HepG2 (cell line): ENCODE results near the gene MSI2. TPM values are rescaled to one million over a fixed set of nuclear protein-coding genes. Genes with fewer than 3 reads are reported as not detected.

Experiments
- CBX2 ChIP-seq, 2 experiments: fragments of 200-600 bp in 1 of 2; sonication (generic); formaldehyde crosslinking in 1 of 2; IDR thresholded peaks; 2 replicates each; pipeline versions ENCODE4 v1.7.0 to v1.8.1; 2018 to 2022; ENCODE audit warnings: low read depth in 2 of 2, low read length in 1 of 2, mild to moderate bottlenecking in 1 of 2, missing genetic modification reagents in 1 of 2
- CEBPB ChIP-seq: IDR thresholded peaks from 2 replicates; pipeline ENCODE4 v1.6.1; 2011; ENCODE audit warnings: low read depth, low read length, improper control_type of control experiment, borderline replicate concordance
- DMAP1 ChIP-seq: IDR thresholded peaks from 2 replicates; pipeline ENCODE4 v1.6.1; 2016
- ETV5 ChIP-seq: IDR thresholded peaks from 2 replicates; pipeline ENCODE4 v1.6.1; 2018; ENCODE audit warnings: missing biosample characterization, missing genetic modification reagents, inconsistent platforms, borderline replicate concordance
- HNF1A ChIP-seq, 2 experiments: sonication (generic) in 1 of 2; formaldehyde crosslinking in 1 of 2; IDR thresholded peaks; 2 replicates each; pipeline versions ENCODE4 v1.4.0 to v1.6.1; 2016 to 2020; ENCODE audit warnings: borderline replicate concordance in 1 of 2, low read depth in 1 of 2, mild to moderate bottlenecking in 1 of 2, missing genetic modification reagents in 1 of 2
- HOXA9 ChIP-seq: sonication (generic); formaldehyde crosslinking; IDR thresholded peaks from 2 replicates; pipeline ENCODE4 v1.8.1; 2022; ENCODE audit warnings: missing genetic modification reagents, mild to moderate bottlenecking, moderate library complexity, borderline replicate concordance
- KDM6A ChIP-seq: IDR thresholded peaks from 2 replicates; pipeline ENCODE4 v1.6.1; 2016; ENCODE audit warnings: low read depth
- MTF1 ChIP-seq: sonication (generic); formaldehyde crosslinking; IDR thresholded peaks from 2 replicates; pipeline ENCODE4 v1.5.0; 2020; ENCODE audit warnings: missing genetic modification reagents
- MYNN ChIP-seq: sonication (generic); formaldehyde crosslinking; IDR thresholded peaks from 2 replicates; pipeline ENCODE4 v1.4.0; 2020; ENCODE audit warnings: mild to moderate bottlenecking, low read depth, missing genetic modification reagents
- NR1H2 ChIP-seq: sonication (generic); formaldehyde crosslinking; IDR thresholded peaks from 2 replicates; pipeline ENCODE4 v1.8.1; 2022; ENCODE audit warnings: low read depth, missing genetic modification reagents, borderline replicate concordance
- PAF1 ChIP-seq: IDR thresholded peaks from 2 replicates; pipeline ENCODE4 v1.6.1; 2016; ENCODE audit warnings: missing genetic modification reagents, missing compliant biosample characterization
- RAD21 ChIP-seq: fragments of 450-650 bp; formaldehyde crosslinking; IDR thresholded peaks from 2 replicates; pipeline ENCODE4 v1.5.0; 2020; ENCODE audit warnings: mild to moderate bottlenecking
- RARA ChIP-seq: IDR thresholded peaks from 2 replicates; pipeline ENCODE4 v1.6.1; 2016; ENCODE audit warnings: missing genetic modification reagents, missing compliant biosample characterization
- SKI ChIP-seq: fragments of 450-650 bp; IDR thresholded peaks from one replicate; pipeline ENCODE4 v1.6.1; 2018; ENCODE audit warnings: mild to moderate bottlenecking; ENCODE audit not compliant: partially characterized antibody
- TMF1 ChIP-seq: sonication (generic); formaldehyde crosslinking; IDR thresholded peaks from 2 replicates; pipeline ENCODE4 v1.8.1; 2022; ENCODE audit warnings: low read depth, missing genetic modification reagents
- TOPORS ChIP-seq: sonication (generic); formaldehyde crosslinking; IDR thresholded peaks from 2 replicates; pipeline ENCODE4 v1.8.0; 2023; ENCODE audit warnings: mild to moderate bottlenecking, missing genetic modification reagents
- ZBTB46 ChIP-seq: sonication (generic); formaldehyde crosslinking; IDR thresholded peaks from 2 replicates; pipeline ENCODE4 v1.4.0; 2020; ENCODE audit warnings: mild to moderate bottlenecking, missing genetic modification reagents, borderline replicate concordance
- ZNF12 ChIP-seq: sonication (generic); formaldehyde crosslinking; IDR thresholded peaks from 2 replicates; pipeline ENCODE4 v1.5.0; 2020; ENCODE audit warnings: missing genetic modification reagents
- ZNF260 ChIP-seq: sonication (generic); formaldehyde crosslinking; IDR thresholded peaks from 2 replicates; pipeline ENCODE4 v1.4.0; 2020; ENCODE audit warnings: missing genetic modification reagents, low read depth, mild to moderate bottlenecking, borderline replicate concordance
- ZNF367 ChIP-seq: sonication (generic); formaldehyde crosslinking; IDR thresholded peaks from 2 replicates; pipeline ENCODE4 v1.4.0; 2020; ENCODE audit warnings: missing genetic modification reagents, borderline replicate concordance
- ZNF577 ChIP-seq: sonication (generic); formaldehyde crosslinking; IDR thresholded peaks from 2 replicates; pipeline ENCODE4 v1.4.0; 2020; ENCODE audit warnings: mild to moderate bottlenecking, low read depth, missing genetic modification reagents, borderline replicate concordance
- ZNF615 ChIP-seq: sonication (generic); formaldehyde crosslinking; IDR thresholded peaks from 2 replicates; pipeline ENCODE4 v1.5.0; 2020; ENCODE audit warnings: mild to moderate bottlenecking, missing genetic modification reagents, borderline replicate concordance
- ZNF644 ChIP-seq: IDR thresholded peaks from 2 replicates; pipeline ENCODE4 v1.6.1; 2016; ENCODE audit warnings: low read depth
- ZNF749 ChIP-seq: sonication (generic); formaldehyde crosslinking; IDR thresholded peaks from 2 replicates; pipeline ENCODE4 v1.8.0; 2022; ENCODE audit warnings: mild to moderate bottlenecking, missing genetic modification reagents, moderate library complexity, borderline replicate concordance
- ZNF775 ChIP-seq: sonication (generic); formaldehyde crosslinking; IDR thresholded peaks from 2 replicates; pipeline ENCODE4 v1.4.0; 2020; ENCODE audit warnings: missing genetic modification reagents, mild to moderate bottlenecking, moderate library complexity, borderline replicate concordance
- polyA plus RNA-seq, 8 experiments: library from polyadenylated mRNA; depleted of rRNA in 3 of 8; stranded (reverse) in 7 of 8; unstranded in 1 of 8; fragments of >200 nt; fragmentation: Illumina TruSeq in 4 of 8; extraction: Trizol in 4 of 8; gene quantifications; 2 replicates each; pipeline versions ENCODE4 v1.2.1 to v1.2.3, GENCODE V29; 2011 to 2016; ENCODE audit warnings: low read depth in 4 of 8, missing spikeins in 1 of 8, mixed read lengths in 1 of 8; ENCODE audit not compliant: insufficient read depth in 1 of 8
- total RNA-seq, 5 experiments: library from RNA; depleted of rRNA; stranded (reverse); fragments of >200 nt; fragmentation: Illumina TruSeq; extraction: Trizol; gene quantifications; 2 replicates each; pipeline ENCODE4 v1.2.3, GENCODE V29; 2016; ENCODE audit warnings: low read depth in 1 of 5

MSI2 gene
- total and polyA plus RNA-seq, 2 of the 13 experiments (the other 11 are each of a cell fraction or from before 2014, with no cell fraction given): 77.5 to 78.4 TPM

- no peak for TF ChIP-seq HNF1A (IDR thresholded peaks at IDR 0.05; ENCODE audit: low read depth)
- no peak for TF ChIP-seq HNF1A (CRISPR knock-in tag; IDR thresholded peaks at IDR 0.05; ENCODE audit: borderline replicate concordance)
- no peak for TF ChIP-seq PAF1
- TF ChIP-seq HOXA9 (CRISPR knock-in tag): no peak
- no peak for TF ChIP-seq ZNF749 (CRISPR knock-in tag)
- 0 out of 2 replicates have a peak, but pooled peaks have one; percentile 10 for TF ChIP-seq RARA
- TF ChIP-seq DMAP1: 0 out of 2 replicates have a peak, but pooled peaks have one; percentile 19
- no peak for TF ChIP-seq SKI
- TF ChIP-seq ZNF644 (CRISPR knock-in tag): no peak
- TF ChIP-seq MYNN: no peak
- no peak for TF ChIP-seq ZNF615 (CRISPR knock-in tag)
- no peak for TF ChIP-seq ZBTB46 (CRISPR knock-in tag)
- TF ChIP-seq ZNF367 (CRISPR knock-in tag): no peak
- no peak for TF ChIP-seq KDM6A (CRISPR knock-in tag)
- TF ChIP-seq ZNF577 (CRISPR knock-in tag): no peak
- TF ChIP-seq NR1H2 (CRISPR knock-in tag): no peak
- TF ChIP-seq RAD21 (CRISPR knock-in tag): peak; percentile 89
- no peak for TF ChIP-seq TOPORS (CRISPR knock-in tag)
- TF ChIP-seq ETV5 (CRISPR knock-in tag): 0 out of 2 replicates have a peak, but pooled peaks have one; percentile 9
- no peak for TF ChIP-seq CEBPB
- no peak for TF ChIP-seq TMF1 (CRISPR knock-in tag)
- no peak for TF ChIP-seq ZNF775 (CRISPR knock-in tag)
- no peak for TF ChIP-seq ZNF260
- TF ChIP-seq MTF1 (CRISPR knock-in tag): no peak
- TF ChIP-seq CBX2 (IDR thresholded peaks at IDR 0.05; ENCODE audit: low read depth, low read length): no peak
- no peak for TF ChIP-seq CBX2 (CRISPR knock-in tag; IDR thresholded peaks at IDR 0.05; ENCODE audit: low read depth)
- no peak for TF ChIP-seq ZNF12 (CRISPR knock-in tag)
These were observed 184.4 kb downstream of the MSI2 start (continued) for GRCh38 chr17:57440522-57441269.
